Fibroblast of mammary gland (primary cell): ENCODE measurements around the gene GNPAT.

Experiments
- DNase-seq: peaks from one replicate; pipeline ENCODE4 v3.0.0-alpha.2; 2010; ENCODE audit warnings: low read depth
- H3K4me3 ChIP-seq: 2 replicates; pipeline ENCODE4 v1.5.1; 2011; ENCODE audit warnings: low read depth, mild to moderate bottlenecking, low read length, moderate library complexity; ENCODE audit not compliant: control insufficient read depth
- TF ChIP-seq, protein P1 (sequence below): conservative IDR thresholded peaks from 2 replicates; pipeline ENCODE4 v1.5.1; 2011; ENCODE audit warnings: low read depth, low read length, inconsistent platforms; ENCODE audit not compliant: control insufficient read depth, insufficient read depth

GNPAT gene

DNA sequence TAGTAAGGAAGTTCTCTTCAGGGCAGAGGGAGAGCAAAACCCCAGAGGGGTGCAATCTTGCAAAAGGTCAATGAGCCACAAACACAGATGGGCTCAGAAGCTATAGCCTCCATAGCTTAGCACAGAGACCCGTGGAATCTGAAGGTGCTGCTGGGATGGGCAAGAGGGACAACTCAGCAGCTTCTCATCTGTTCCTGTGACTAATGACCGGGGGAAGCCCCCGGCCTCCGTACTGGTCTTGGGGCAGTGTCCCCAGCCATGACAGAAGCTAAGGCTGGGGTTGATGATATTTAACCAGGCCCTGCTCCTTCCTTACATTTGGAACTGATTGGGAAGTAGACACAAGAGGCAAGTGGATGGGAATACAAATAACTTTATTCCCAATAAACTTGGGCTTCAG is 77.6 kb downstream of the GNPAT start:
- no peak overlapping the region for H3K4me3 ChIP-seq
- TF ChIP-seq, protein P1, sequence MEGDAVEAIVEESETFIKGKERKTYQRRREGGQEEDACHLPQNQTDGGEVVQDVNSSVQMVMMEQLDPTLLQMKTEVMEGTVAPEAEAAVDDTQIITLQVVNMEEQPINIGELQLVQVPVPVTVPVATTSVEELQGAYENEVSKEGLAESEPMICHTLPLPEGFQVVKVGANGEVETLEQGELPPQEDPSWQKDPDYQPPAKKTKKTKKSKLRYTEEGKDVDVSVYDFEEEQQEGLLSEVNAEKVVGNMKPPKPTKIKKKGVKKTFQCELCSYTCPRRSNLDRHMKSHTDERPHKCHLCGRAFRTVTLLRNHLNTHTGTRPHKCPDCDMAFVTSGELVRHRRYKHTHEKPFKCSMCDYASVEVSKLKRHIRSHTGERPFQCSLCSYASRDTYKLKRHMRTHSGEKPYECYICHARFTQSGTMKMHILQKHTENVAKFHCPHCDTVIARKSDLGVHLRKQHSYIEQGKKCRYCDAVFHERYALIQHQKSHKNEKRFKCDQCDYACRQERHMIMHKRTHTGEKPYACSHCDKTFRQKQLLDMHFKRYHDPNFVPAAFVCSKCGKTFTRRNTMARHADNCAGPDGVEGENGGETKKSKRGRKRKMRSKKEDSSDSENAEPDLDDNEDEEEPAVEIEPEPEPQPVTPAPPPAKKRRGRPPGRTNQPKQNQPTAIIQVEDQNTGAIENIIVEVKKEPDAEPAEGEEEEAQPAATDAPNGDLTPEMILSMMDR, result no peak
- DNase-seq, result no peak

DNA sequence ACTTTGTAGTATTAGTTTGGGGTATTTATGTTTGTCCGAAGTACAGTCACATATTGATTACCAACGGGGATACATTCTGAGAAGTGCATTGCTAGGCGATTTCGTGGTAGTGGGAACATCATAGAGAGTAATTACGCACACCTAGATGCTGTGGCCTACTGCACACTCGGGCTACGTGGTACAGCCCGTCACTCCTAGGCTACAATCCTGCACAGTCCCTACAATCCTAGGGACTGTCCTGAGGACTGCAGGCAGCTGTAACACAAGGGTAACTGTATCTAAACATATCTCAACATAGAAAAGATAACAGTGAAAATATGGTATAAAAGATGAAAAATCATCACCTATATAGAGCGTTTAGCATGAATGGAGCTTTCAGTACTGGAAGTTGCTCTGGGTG is 78.1 kb downstream of the GNPAT start:
- TF ChIP-seq, protein P1, result no peak
- DNase-seq, result no peak
- no peak overlapping the region for H3K4me3 ChIP-seq

DNA sequence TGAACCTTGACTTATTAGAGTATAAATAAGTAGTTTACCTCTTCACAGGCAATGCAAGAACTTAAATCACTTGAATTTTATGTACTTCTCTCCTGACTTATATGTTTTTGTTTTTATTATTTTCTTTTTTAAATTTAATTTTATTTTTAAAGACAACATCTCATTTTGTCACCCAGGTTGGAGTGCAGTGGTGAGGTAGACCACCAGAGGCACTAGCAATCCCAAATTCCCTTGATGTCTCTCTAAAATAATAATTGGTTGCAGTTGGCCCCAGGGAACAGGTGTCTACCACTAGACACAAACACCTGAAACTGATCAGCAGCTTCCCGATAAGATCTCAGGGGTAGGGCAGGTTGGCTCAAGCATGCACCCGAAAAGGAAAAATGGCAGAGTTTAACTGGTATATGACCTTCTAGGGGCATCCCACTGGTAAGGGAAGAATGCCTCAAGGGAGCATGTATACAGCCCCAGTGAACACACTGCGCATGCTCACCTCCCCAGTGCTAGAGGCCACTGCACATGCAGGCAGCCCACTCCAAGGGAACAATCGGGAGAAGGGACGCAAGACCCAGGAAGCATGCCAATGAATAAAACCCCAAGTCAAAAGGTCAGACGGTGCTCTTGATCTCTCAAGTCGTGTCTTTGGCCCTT is 82.0 kb downstream of the GNPAT start:
- no peak overlapping the region for H3K4me3 ChIP-seq
- no peak for DNase-seq
- TF ChIP-seq, protein P1, result no peak

DNA sequence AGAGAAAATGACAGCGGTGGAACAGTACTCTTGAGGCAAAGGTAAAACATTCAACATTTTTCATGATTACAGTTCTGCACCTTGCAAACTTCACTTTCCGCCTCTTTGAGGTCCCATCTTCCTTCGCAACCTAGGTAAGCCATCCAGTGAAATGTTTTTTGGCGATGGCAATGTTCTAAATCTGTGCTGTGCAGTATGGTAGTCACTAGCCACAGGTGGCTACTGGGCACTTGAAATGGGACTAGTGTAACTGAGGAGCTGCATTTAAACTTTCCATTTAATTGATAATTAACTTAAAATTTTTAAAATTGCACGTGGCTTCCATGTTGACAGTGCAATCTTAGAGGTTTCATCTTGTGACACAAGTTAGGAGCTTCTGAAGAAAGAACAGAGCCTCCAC is 83.6 kb downstream of the GNPAT start:
- no peak overlapping the region for H3K4me3 ChIP-seq
- TF ChIP-seq, protein P1, result no peak
- no peak for DNase-seq

DNA sequence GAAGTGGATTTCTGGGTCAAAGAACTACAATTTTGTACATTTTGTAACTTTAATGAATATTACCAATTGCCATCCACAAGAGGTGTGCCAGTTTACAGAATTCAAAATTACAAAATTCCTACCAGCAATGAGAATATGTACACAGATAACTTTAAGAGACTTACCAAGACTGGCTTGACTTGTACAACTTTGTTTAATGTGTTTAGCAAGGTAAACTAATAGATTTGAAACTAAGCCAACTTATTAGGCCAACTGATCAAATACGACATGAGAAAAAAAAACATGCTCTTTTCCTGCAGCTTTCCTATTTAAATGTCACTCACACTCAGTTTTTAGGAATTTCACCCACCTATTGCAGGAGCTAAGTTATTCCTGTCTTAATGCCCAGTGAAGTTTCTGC is 85.2 kb downstream of the GNPAT start:
- H3K4me3 ChIP-seq, result no peak overlapping the region
- DNase-seq, result no peak
- TF ChIP-seq, protein P1, result no peak
